Measurements from ENCODE around the gene NDUFA11.

- no peak for TF ChIP-seq CTCF (IDR thresholded peaks at IDR 0.05; ENCODE audit: borderline replicate concordance, extremely low read depth, low read length, poor library complexity, severe bottlenecking)
- no peak for TF ChIP-seq EZH2 (IDR thresholded peaks at IDR 0.05; ENCODE audit: borderline replicate concordance, low read depth, low read length, severe bottlenecking)
Observed at GRCh38 chr19:5895890-5896289, 7.7 kb downstream of the NDUFA11 start.

Measured in DND-41 (cell line).